Ishikawa (cell line): ENCODE results near the gene GARNL3.

Source experiments
- CEBPB ChIP-seq: IDR thresholded peaks from 2 replicates; pipeline ENCODE4 v1.6.1; 2012
- CREB1 ChIP-seq: IDR thresholded peaks from 2 replicates; pipeline ENCODE4 v1.6.1; 2012; ENCODE audit warnings: low read depth
- EGR1 ChIP-seq: IDR thresholded peaks from 2 replicates; pipeline ENCODE4 v1.6.1; 2012
- EP300 ChIP-seq: IDR thresholded peaks from 2 replicates; pipeline ENCODE4 v1.6.1; 2012; ENCODE audit warnings: borderline replicate concordance
- FOXM1 ChIP-seq: IDR thresholded peaks from 2 replicates; pipeline ENCODE4 v1.6.1; 2012; ENCODE audit warnings: low read depth, borderline replicate concordance
- MAX ChIP-seq: IDR thresholded peaks from 2 replicates; pipeline ENCODE4 v1.6.1; 2012
- NFIC ChIP-seq: IDR thresholded peaks from 2 replicates; pipeline ENCODE4 v1.6.1; 2012
- RAD21 ChIP-seq: IDR thresholded peaks from 2 replicates; pipeline ENCODE4 v1.6.1; 2012; ENCODE audit warnings: low read depth
- REST ChIP-seq: IDR thresholded peaks from 2 replicates; pipeline ENCODE4 v1.6.1; 2012; ENCODE audit warnings: low read depth, mild to moderate bottlenecking
- TAF1 ChIP-seq: IDR thresholded peaks from 2 replicates; pipeline ENCODE4 v1.6.1; 2012; ENCODE audit warnings: low read depth, mild to moderate bottlenecking
- TCF12 ChIP-seq: IDR thresholded peaks from 2 replicates; pipeline ENCODE4 v1.6.1; 2012; ENCODE audit warnings: low read depth
- TEAD4 ChIP-seq: IDR thresholded peaks from 2 replicates; pipeline ENCODE4 v1.6.1; 2012
- USF1 ChIP-seq: IDR thresholded peaks from 2 replicates; pipeline ENCODE4 v1.6.1; 2012
- YY1 ChIP-seq: IDR thresholded peaks from 2 replicates; pipeline ENCODE4 v1.6.1; 2012; ENCODE audit warnings: low read depth
- ZBTB7A ChIP-seq: IDR thresholded peaks from 2 replicates; pipeline ENCODE4 v1.6.1; 2012; ENCODE audit warnings: low read depth

GARNL3 gene

GRCh38 chr9:127258606-127259471, 5.7 kb upstream of the GARNL3 start:
- TF ChIP-seq ZBTB7A (no peak), EP300 (no peak), USF1 (no peak), YY1 (no peak), EGR1 (no peak), FOXM1 (no peak), CEBPB (no peak), NFIC (no peak), TAF1 (no peak), RAD21 (no peak), MAX (no peak), REST (no peak), CREB1 (no peak)

- TF ChIP-seq CREB1 (no peak), TAF1 (no peak), MAX (no peak), USF1 (no peak), YY1 (no peak), TCF12 (no peak), TEAD4 (no peak), CEBPB (no peak), NFIC (no peak), FOXM1 (no peak), ZBTB7A (no peak), EP300 (no peak), REST (no peak), EGR1 (no peak), RAD21 (no peak)
These were observed 2.0 kb upstream of the GARNL3 start for GRCh38 chr9:127262602-127263001.

GRCh38 chr9:127263237-127263636, 1.3 kb upstream of the GARNL3 start:
- TF ChIP-seq RAD21, result no peak
- TF ChIP-seq CEBPB, result no peak
- no peak for TF ChIP-seq ZBTB7A
- TF ChIP-seq EGR1, result no peak
- TF ChIP-seq FOXM1, result no peak
- no peak for TF ChIP-seq NFIC
- TF ChIP-seq YY1, result no peak
- TF ChIP-seq USF1, result no peak
- no peak for TF ChIP-seq TAF1
- TF ChIP-seq CREB1, result no peak

- TF ChIP-seq ZBTB7A (no peak), NFIC (no peak), YY1 (no peak), USF1 (no peak), MAX (no peak), CEBPB (no peak), EP300 (no peak)
These were observed 910 bp upstream of the GARNL3 start for GRCh38 chr9:127263664-127264063.
